Measurements from ENCODE around the gene ZNF408. TPM values are rescaled to one million over a fixed set of nuclear protein-coding genes. Genes with fewer than 3 reads are reported as not detected.

The ZNF408 gene
- total and polyA plus RNA-seq, 2 of the 13 experiments (the other 11 are each of a cell fraction or from before 2014, with no cell fraction given): 11.2 to 12.5 TPM

- Histone ChIP-seq H3K9me3 (ENCODE audit: low read length) (no peaks in the 10 kb centered on the region), H3K36me3 (replicated peaks in 1 of 2; ENCODE audit: control insufficient read depth in 1 of 2, insufficient read depth in 2 of 2, low read length in 2 of 2) (peaks cover 37 to 59% of the 10 kb centered on the region in 2 experiments), H3K4me1 (ENCODE audit: insufficient read depth, low read length) (peaks cover 27% of the 10 kb centered on the region), H3K79me2 (ENCODE audit: insufficient read depth, low read length) (no peaks in the 10 kb centered on the region), H3K27me3 (ENCODE audit: control insufficient read depth in 1 of 2, insufficient read depth in 2 of 2, low read length in 2 of 2) (no peaks in the 10 kb centered on the region), H3K9ac (ENCODE audit: insufficient read depth, low read depth, low read length) (peak overlapping the region; percentile 45), H3K4me2 (ENCODE audit: low read depth, low read length) (peak overlapping the region; percentile 73), H4K20me1 (ENCODE audit: insufficient read depth, low read length) (no peaks in the 10 kb centered on the region), H3K27ac (ENCODE audit: extremely low read length, insufficient read depth, low read length) (peak overlapping the region; percentile 67), H2AFZ (ENCODE audit: low read length) (no peak overlapping the region), H3K4me3 (replicated peaks in 1 of 3; ENCODE audit: insufficient read depth in 1 of 3, low read depth in 2 of 3, low read length in 3 of 3) (peak overlapping the region in 1 of 3 experiments; percentile 19; a peak in 1 of 6 replicates)
- intact Hi-C loops (cut with micrococcal nuclease; ENCODE audit: unreplicated experiment) (no loop called here), in situ Hi-C loops (cut with HindIII; ENCODE audit: extremely low pct_ligation_motif_present, low pct_unique_long_range_greater_than_20kb) (no loop called here)
- POLR2A ChIA-PET: interaction anchor here (1.1 kb wide), 1 partner anchor 16 kb away, joined by 4 read pairs; no protein-coding TSS in a partner anchor
- no peak for TF ChIP-seq ZIK1 (CRISPR knock-in tag; IDR thresholded peaks at IDR 0.05; ENCODE audit: borderline replicate concordance, low read depth)
- 0 out of 2 replicates have a peak, but pooled peaks have one; percentile 13 for TF ChIP-seq ZC3H13 (CRISPR knock-in tag; IDR thresholded peaks at IDR 0.05)
- no peak for DNase-seq (ENCODE audit: low spot score)
- FAIRE-seq: no peak
- 85% methylated on average over 7 of the region's 7 CpGs for WGBS (ENCODE audit: low lambda C conversion rate)
- BruUV-seq (replicated peaks): no TSS peak
- CTCF ChIA-PET (ENCODE audit: low intra/inter-chr PET ratio, low total read pairs): no interaction called here
- no peak for ATAC-seq
Measured at GRCh38 chr11:46675949-46676348, 24.9 kb upstream of the ZNF408 start.

- H3K36me3 ChIP-seq (replicated peaks in 1 of 2; ENCODE audit: control insufficient read depth in 1 of 2, insufficient read depth in 2 of 2, low read length in 2 of 2): peaks cover 39 to 63% of the 10 kb centered on the region in 2 experiments
- no peak overlapping the region for H2AFZ ChIP-seq (ENCODE audit: low read length)
- H3K27ac ChIP-seq (ENCODE audit: extremely low read length, insufficient read depth, low read length): no peak overlapping the region
- ChIA-PET CTCF (ENCODE audit: low intra/inter-chr PET ratio, low total read pairs) (no interaction called here), POLR2A (no interaction called here)
- ATAC-seq (no peak), DNase-seq (ENCODE audit: low spot score) (no peak), FAIRE-seq (no peak)
- H3K9ac ChIP-seq (ENCODE audit: insufficient read depth, low read depth, low read length): no peak overlapping the region
- H3K4me3 ChIP-seq (replicated peaks in 1 of 3; ENCODE audit: insufficient read depth in 1 of 3, low read depth in 2 of 3, low read length in 3 of 3): no peak overlapping the region
- H4K20me1 ChIP-seq (ENCODE audit: insufficient read depth, low read length): no peaks in the 10 kb centered on the region
- H3K9me3 ChIP-seq (ENCODE audit: low read length): no peaks in the 10 kb centered on the region
- WGBS (ENCODE audit: low lambda C conversion rate): 94% methylated on average over 15 of the region's 15 CpGs
- no peaks in the 10 kb centered on the region for H3K27me3 ChIP-seq (ENCODE audit: control insufficient read depth in 1 of 2, insufficient read depth in 2 of 2, low read length in 2 of 2)
- no TSS peak for BruUV-seq (replicated peaks)
- H3K79me2 ChIP-seq (ENCODE audit: insufficient read depth, low read length): no peaks in the 10 kb centered on the region
- intact Hi-C loops (cut with micrococcal nuclease; ENCODE audit: unreplicated experiment) (no loop called here), in situ Hi-C loops (cut with HindIII; ENCODE audit: extremely low pct_ligation_motif_present, low pct_unique_long_range_greater_than_20kb) (no loop called here)
- H3K4me2 ChIP-seq (ENCODE audit: low read depth, low read length): no peak overlapping the region
- peaks cover 27% of the 10 kb centered on the region for H3K4me1 ChIP-seq (ENCODE audit: insufficient read depth, low read length)
- TF ChIP-seq ZNF670 (CRISPR knock-in tag; IDR thresholded peaks at IDR 0.05; ENCODE audit: borderline replicate concordance) (no peak), AGO2 (optimal IDR thresholded peaks at IDR 0.05; ENCODE audit: low read depth, low read length) (peak; percentile 35), POLR2A (IDR thresholded peaks at IDR 0.05; ENCODE audit: insufficient read depth in 1 of 2, low read depth in 2 of 2, low read length in 2 of 2) (0 out of 4 replicates have a peak, but pooled peaks of 1 of the 2 experiments have one; percentile 14)
Measured at GRCh38 chr11:46676436-46677158, 24.2 kb upstream of the ZNF408 start.
